Suprapubic skin (tissue), 3 donors: ENCODE data around the gene IPMK.

ENCODE experiments used
- CTCF ChIP-seq, 2 donors: fragments of 200-600 bp in 1 of 2; fragments of 450-650 bp in 1 of 2; sonication (generic) in 1 of 2; IDR thresholded peaks; one replicate each; pipeline ENCODE4 v1.5.1; 2016 to 2019; ENCODE audit warnings: antibody characterized with exemption in 2 of 2, mild to moderate bottlenecking in 1 of 2, moderate library complexity in 1 of 2
- EP300 ChIP-seq: sonication (generic); formaldehyde crosslinking; IDR thresholded peaks from one replicate; pipeline ENCODE4 v1.6.1; 2017; ENCODE audit warnings: antibody characterized with exemption
- POLR2A ChIP-seq, 2 donors: fragments of 450-650 bp; IDR thresholded peaks; one replicate each; pipeline ENCODE4 v1.6.1; 2017; ENCODE audit warnings: antibody characterized with exemption in 2 of 2, mild to moderate bottlenecking in 2 of 2, moderate library complexity in 2 of 2

DNA sequence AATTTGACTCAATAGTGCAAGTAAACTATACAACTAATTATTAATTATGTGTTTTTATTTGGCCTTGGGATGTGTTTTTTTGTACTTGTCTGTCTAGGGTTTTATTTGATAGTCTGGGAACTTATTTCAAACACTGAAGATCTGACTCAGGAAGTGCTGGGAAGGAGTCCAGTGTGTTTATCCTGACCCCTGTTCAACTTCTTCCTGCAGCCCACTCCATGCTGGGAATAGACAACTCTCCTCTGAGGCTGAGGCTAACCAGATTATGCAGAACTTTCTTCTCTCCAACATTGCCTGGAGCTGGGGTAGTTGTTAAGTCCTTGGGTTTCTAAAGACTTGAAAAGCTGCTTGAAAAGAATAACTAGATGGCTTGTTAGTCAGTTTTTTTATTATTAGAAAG lies 8.2 kb upstream of the IPMK start:
- TF ChIP-seq CTCF (IDR thresholded peaks at IDR 0.05) (no peak), POLR2A (IDR thresholded peaks at IDR 0.05) (no peak), EP300 (no peak)
